Eye (tissue), 1 donor: ENCODE data around the gene DNAJC18.
A peak's percentile ranks its signal among the peaks of the same experiment; 100 is the strongest.
"Not testable (repeated sequence)": the region's sequence is repeated elsewhere in the genome, so short reads cannot be mapped to it uniquely, and the experiment has no call there.

Source experiments
- DNase-seq: peaks from one replicate; pipeline ENCODE4 v3.0.0-alpha.2; 2015

Gene DNAJC18

DNA sequence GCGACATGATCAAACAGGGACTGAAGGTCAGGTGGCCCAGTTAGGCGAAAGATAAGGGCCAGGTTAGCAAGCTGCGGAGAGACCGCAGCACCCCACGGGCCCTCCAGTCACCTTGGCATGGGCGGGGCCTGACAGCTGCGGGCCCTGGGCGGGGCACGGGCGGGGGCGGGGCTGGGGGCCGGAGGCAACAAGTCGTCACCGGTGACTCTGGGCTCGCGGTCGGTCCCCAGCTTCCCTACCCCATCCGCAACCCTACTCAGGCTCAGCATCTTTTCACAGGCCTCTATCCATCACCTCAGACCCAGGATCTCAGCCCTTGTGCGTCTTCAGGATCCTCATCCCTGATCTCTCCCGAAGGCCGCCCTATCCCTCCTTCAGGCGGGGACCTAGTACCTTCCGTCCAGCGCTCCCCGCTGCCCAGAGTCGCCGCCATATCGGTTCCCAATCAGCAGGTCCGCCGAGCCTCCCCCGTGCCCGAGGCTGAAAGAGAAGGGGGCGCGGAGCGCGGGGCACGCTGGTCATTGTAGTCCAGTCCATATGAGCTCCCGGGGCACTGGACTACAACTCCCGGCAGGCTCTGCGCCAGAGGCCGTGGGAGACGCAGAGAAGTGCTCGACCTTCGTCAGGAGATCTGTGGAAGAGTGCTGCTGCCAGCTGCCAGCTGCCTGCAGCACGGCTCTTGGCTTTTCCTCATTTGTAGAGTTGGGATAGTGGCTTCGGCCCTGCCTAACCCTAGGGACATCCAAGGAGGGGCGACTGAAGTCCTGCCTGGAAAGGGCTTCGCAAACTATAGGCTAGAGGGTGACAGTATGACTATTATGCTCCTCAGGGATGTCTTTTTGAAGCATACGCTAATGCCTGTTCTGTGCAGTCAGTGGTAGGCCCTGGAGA is at the start of gene DNAJC18:
TSS of gene DNAJC18 (minus strand) at position 513 of the 891 bp plus-strand sequence. CDS start at position 433, 80 bp downstream.
- peak; percentile 98 for DNase-seq

DNA sequence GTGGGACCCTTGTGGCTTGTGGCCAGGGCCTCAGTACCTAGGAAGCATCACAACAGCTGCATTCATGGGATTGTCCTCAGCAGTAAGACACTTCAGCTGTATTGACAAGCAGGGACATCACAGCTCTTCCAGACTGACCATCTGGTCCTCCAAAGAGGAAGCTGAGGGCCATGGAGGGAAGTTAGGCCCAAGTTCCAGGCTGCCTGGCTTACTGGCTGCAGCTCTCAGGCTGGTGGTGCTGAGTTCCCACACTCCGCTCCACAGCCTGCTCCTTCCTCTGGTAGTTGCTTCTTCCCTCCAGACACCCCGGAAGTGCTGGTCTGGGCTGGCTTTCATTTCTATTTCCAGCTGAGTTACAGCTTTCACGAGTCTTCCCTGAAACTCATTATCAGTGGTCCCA is 48.9 kb upstream of the DNAJC18 start:
- DNase-seq = no peak

DNA sequence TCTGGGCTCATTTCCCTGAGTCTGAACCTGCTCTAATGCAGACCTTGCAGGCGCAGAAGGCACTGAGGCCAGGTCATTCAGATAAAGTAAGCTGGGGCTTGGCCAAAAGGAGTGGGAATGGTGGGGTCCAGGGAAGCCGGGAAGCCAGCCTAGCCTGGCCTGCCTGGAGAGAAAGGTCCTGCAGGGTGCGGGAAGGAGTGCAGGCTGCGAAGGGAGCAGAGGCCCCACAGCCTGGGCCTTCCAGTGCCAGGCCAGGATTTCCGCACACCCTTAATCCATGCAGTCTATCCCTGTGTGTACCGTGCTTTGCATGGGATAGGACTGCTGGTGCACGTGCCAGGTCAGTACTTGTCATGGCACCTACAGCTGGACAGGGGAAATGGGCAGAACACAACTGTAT is 46.9 kb upstream of the DNAJC18 start:
- no peak for DNase-seq

DNA sequence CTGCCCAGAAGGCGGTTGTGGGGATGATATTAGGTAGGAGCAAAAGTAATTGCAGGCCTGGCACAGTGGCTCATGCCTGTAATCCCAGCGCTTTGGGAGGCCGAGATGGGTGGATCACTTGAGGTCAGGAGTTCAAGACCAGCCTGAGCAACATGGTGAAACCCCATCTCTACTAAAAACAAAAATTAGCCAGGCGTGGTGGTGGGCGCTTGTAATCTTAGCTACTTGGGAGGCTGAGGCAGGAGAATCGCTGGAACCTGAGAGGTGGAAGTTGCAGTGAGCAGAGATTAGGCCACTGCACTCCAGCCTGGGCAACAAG is 43.5 kb upstream of the DNAJC18 start:
- DNase-seq = not testable (repeated sequence)

DNA sequence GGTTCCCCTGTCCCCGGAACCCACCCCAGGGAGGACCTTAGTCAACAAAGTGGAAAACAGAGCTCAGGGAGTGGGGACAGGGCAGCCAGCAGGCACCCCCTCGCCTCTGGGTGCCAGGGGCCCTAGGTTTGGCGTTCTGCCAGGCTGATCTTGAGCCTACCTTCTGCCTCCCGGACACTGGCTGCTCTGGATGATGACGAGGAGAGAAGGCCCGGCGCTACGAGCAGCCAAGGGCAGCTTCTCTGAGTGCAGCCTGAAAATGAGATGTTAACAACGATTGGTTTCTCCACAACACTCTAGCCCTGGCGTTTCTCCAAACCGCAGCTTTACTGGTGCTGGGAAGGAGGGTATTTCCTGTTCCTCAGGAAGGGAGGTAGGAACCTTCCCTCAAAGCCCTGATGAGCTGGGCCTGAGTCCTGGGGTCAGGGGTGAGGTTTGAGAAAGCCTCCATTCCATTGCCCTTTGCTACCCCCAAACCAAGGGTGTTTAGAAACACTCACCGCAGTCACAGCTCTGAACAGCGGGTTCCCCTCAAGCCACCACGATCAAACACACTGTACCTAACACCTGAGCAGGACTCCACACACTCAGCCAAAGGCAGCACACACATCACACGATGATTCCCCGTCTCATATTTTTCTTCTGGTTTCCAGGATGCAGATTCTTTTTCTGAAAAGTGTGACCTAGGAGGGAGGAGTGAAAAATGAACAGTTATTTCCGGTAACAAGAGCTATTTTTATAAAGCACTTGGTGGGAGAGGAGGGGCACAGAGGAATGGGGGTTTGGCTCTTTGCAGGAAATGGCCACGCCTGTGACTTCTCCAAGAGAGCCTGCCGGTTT is 42.9 kb upstream of the DNAJC18 start, which contains the start of gene STING1:
TSS of gene STING1 (minus strand) at position 709 of the 840 bp plus-strand sequence. CDS start 1,054 bp downstream, outside the sequence.
- DNase-seq = peak; percentile 83

DNA sequence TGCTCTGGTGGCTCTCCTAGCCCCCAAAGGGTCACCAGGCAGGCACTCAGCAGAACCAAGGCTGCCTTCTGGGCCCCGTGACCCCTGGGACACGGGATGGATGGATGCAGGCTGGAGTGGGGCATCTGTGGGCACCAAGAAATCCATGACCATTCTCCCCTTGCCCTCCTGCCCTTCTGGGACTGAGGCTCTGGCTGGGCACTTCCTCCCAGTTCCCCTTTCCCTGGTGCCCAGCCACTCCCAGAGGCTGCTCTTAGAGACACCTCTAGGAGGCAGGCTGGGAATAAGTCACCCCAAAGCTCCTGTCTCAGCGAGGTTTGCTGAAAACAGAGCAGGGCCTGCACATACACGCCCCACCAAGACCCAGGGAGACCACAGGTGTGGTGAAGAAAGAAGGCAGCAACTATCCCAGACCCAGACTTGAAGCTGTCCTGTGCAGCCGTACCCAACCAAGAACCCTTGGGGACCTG is 42.3 kb upstream of the DNAJC18 start:
- no peak for DNase-seq

DNA sequence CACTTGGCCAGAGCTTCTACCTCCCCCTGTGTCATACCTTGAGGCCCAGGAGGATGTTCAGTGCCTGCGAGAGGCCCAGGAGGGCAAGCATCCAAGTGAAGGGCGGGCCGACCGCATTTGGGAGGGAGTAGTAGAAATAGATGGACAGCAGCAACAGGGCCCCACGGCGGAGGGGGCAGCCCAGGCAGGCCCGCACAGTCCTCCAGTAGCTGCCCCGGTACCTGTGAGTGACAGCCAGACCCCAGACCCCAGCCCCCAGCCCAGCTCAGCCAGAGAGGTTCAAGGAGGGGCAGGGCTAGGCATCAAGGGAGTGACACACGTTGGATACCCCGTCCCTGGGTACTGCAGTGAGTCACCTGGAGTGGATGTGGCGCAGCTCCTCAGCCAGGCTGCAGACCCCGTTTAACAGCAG is 41.8 kb upstream of the DNAJC18 start:
- DNase-seq = no peak

DNA sequence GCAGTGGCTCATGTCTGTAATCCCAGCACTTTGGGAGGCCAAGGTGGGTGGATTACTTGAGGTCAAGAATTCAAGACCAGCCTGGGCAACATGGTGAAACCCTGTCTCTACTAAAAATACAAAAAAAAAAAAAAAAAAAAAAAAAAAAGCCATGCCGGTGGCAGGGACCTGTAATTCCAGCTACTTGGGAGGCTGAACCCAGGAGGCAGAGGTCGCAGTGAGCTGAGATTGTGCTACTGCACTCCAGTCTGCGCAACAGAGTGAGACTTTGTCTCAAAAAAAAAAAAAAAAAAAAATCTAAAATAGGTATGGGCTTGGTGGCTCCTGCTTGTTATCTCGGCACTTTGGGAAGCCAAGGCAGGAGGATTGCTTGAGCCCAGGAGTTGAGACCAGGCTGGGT is 40.4 kb upstream of the DNAJC18 start:
- not testable (repeated sequence) for DNase-seq

DNA sequence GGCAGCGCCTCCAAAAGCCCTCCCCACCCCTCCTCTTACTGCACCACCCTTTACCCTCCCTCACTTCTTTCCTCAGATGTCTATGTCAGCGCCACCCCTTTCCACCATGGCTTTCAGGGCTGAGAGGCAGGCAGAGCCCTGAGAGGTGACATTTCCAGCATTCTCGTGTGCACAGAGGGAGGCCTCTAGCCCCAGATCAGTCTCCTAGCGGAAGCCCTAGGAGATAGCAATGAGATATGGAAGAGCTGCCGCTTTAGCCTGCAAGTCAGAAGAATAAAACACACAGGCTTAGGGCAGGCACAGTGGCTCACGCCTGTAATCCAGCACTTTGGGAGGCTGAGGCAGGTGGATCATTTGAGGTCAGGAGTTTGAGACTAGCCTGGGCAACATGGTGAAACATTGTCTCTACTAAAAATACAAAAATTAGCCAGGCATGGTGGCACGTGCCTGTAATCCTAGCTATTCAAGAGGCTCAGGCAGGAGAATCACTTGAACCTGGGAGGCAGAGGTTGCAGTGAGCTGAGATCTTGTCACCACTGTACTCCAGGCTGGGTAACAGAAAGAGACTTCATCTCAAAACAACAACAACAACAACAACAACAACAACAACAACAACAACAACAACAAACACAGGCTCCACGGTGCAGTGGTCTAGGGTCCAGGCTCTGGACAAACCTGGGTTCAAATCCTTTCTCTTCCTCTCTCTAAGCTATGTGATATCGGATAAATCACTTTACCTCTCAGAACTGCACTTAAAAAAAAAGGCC is 39.5 kb upstream of the DNAJC18 start:
- not testable (repeated sequence) for DNase-seq

DNA sequence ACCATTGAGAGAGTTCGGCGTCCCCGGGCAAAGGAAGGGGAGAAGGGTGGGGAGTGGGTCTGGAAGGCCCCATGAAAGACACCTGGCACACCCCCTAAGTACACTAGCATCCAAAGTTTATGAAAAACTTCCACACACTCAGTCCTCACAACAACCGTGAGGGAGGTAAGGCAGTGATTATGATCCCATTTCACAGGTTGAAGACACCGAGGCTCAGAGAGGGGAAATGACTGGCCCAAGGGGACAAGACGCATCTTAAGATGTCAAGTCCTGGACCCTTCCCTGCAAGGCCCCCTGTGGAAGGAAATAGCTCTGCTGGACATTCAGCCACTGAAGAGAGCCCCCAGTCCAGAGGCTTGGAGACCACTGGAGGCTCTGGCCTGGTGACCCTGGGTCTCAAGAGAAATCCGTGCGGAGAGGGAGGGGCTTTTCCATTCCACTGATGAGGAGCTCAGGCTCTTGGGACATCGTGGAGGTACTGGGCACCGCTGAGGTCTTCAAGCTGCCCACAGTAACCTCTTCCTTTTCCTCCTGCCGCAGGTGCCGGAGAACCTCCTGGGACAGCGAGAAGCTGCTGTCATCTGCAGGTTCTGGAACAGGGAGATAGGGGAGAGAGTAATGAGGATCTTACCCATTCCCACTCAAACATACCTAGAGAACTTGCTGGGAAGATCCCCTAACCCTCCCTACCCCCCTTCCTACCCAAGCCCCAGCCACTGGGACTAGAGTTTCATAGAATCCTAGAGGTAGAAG is 36.7 kb upstream of the DNAJC18 start:
- DNase-seq = no peak

DNA sequence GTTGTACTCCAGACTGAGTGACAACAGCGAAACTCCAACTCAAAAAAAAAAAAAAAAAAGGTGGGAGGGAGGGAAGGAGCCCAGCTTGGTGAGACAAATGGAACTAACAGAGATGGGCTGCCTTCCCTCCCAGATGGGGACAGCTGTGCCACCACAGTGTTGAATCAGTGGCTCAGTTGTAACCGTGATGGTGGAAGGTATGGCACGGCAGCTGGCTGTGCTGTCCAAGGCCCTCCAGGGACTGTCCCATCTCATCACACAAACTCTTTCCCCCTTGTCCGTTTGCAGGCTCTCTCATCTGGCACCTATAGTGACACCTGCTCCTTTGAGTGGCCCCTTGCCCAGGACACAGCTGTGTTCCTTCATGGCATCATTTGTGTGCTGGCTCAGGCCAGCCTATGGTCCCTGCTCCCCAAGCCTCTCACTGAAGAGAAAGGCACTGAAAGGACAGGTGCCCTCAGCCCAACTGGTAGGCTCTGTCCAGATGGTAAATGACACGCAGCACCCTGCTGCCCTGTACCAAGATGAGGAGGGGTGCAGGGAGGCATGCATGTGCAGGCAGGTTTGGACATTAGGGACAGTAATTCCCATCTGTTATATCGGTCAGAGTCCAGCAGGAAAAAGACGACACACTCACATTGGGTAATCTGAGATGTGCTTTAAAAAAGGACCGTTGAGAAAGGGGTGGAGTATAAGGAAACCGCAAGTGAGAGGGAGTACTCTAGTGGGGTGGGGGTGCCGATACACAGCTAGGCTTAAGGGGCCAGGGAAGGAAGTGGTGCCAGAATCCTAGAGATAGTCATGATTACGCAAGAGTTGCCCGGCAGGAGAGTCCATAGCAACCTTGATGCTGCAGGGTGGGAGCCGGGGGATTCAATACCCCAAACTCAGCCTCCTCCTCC is 35.8 kb upstream of the DNAJC18 start:
- DNase-seq = no peak

DNA sequence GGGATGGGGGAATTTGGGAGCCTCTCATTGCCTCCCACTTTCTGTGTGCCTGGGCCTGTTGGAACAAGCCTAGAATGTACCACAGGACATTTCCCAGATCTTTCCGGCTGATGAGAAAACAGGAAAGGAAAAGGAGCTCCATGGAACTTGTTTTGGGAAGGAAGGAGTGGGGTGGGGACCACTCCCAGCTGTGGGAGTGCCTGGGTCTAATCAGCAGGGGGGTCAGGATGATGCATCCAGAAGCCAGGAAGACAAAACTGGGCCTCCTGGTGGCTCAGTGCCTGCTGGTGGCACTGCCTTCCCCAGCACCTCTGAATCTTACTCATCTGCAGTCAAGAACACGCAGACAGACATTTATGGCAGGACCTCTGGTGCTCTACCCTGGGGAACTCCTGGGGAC is 34.2 kb upstream of the DNAJC18 start:
- DNase-seq = no peak

DNA sequence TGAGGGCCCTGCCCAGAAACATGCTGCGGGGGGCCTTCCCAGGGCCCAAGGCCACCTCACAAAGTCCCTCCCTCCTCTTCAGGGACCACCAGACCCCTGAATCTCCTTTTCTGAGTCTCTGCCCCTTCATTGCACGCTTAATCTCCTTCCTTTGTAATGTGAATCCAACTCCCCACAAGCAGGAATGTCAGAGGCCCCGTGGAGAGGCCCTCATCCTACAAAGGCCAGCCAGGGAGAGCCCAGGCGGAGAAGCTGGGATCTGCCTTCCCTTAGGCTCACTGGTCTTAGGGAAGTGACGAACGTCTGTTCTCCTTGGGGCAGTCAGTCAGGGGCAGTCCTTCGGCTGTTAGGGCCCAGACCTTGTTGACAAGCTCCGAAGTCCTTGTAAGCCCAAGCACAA is 33.8 kb upstream of the DNAJC18 start:
- peak; percentile 71 for DNase-seq

DNA sequence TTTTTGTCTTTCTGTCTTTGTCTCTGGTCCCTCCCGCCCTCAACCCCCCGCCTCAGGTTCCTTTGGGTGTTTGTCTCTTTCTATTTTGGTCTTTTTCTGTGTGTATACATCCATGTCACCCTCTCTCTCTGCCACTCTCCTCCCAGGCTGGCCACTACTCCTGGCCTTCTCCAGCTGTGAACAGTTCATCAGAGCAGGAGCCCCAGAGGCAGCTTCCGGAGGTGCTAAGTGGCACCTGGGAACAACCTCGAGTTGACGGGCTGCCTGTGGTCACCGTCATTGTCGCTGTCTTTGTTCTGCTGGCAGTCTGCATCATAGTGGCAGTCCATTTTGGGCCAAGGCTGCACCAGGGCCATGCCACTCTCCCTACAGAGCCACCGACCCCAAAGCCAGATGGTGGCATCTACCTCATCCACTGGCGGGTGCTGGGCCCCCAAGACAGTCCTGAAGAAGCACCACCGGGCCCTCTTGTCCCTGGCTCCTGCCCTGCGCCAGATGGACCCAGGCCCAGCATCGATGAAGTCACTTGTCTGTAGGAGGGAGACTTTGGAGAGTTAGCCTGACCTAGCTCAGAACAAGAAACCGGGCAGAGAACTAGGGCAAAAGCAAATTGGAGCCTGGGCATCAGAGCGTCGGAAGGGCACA is 33.2 kb upstream of the DNAJC18 start:
- DNase-seq = no peak

DNA sequence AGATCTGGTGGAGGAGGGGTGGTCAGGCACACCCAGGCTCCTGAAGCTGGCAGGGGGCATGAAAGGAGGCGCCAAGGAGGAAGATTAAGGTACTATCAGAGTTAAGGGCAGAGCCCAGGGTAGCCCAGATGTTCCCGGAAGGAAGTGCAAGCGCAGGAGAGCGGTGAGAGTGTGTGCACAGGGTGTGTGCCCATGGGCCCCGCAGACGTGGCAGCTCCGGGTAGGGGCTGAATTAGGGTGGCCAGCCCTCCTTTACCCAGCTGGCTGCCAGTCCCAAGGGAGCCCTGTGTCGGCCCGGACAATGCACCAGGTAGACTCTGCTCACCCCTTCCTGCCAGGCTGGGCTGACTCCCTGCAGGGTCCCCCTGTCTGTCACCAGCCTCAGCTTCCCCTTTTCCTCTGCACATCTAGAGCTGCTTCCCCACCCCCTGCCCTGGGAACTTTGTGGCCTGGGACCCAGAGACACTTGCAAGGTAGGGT is 31.5 kb upstream of the DNAJC18 start, which contains the start of gene SMIM33:
TSS of gene SMIM33 (plus strand) at position 184 of the 480 bp plus-strand sequence. CDS start at position 302, 118 bp downstream.
- DNase-seq = no peak

DNA sequence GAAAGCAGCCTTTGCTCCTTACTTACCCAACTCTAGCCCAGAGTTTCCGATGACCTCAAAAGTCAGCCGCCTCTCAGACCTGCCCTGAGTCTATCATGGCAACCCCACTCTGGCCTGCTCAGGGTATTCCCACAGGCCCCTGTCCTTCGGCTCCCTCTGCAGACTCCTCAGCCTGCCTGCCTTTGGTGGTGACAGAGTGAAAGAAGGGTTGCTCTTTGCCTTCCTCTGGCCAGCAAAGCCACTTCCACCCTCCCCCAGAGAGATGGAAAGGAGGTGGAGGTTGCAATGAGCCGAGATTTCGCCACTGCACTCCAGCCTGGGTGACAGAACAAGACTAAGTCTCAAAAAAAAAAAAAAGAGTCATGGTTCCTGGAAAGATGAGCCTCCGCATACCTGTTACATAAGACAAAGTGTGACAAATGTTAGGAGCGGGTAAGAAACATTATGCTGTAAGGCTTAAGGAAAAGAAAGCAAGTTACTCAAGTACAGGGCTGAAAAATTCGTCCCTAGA is 29.2 kb upstream of the DNAJC18 start:
- no peak for DNase-seq

DNA sequence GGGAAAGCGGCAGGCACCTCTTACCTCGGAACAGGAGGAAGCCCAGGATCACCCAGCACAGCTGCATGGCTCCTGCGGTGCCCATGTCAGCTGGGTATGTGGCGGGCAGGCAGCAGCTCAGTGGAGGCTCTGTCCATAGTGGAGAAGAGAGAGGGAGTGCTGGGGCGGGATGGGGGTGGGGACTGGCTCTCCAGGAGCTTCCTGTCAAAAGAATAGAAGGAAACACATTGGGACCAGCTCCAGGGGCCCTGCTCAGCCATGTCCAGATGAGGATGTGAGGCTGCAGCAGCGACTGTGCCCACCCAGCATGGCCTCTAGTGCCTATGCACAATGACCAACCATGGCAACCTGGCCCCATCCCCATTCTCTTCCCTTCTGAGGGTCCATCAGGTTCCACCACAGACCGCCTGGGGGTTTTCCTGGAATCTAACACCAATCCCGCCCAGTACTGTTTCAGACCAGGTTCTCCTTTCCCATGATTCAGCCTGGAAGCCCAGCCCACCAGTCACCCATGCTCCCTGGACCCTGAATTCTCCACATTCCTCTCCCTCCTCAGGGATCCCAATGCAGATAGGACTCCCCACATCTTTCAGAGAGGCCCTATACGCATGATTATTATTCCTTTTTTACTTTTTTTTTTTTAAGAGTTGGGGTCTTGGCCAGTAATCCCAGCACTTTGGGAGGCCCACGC is 23.4 kb upstream of the DNAJC18 start, which contains the start of gene ECSCR:
TSS of gene ECSCR (minus strand) at position 158 of the 691 bp plus-strand sequence. CDS start at position 85, 73 bp downstream.
- DNase-seq = no peak

DNA sequence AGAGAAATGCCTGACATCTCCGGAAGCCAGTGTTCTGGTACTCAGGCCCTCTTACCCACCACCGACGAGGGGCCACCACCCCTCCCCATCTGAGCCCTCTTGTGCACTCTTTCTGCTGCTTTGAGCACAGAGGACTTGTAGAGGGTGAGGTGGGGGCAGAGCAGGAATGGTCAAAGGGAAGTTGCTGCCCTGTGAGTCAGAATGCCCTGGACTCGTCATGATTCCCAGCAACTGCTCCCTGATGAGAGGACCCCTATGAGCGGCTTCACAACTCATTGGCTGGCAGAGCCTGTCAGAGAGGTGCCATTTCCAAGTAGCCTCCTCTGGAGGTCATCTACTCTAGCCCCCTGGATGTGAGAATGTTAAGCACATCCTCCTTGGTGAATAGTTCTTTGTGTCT is 22.4 kb upstream of the DNAJC18 start:
- no peak for DNase-seq

DNA sequence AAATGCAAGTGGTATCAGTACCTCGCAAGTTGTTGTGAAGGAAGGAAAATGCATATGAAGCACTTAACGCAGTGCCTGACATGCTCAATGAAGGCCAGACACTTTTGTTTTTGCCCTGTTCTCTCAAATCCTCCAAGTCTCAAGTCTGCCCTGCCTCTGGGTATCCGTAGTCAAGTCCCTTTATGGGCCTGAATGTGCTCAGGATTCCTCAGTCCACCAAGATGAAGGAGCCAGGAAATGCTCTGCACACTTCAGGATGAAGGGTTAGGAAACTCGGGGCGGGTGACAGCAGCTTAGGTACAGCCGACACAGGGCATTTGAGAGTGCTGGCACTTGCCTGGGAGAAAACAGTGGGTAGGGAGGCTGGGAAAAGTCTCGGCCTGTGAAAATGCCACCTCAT is 21.9 kb upstream of the DNAJC18 start:
- no peak for DNase-seq
